ENCODE data around the gene UTS2B.

GRCh38 chr3:191257286-191257685 is 73.0 kb downstream of the UTS2B start:
- no peak for TF ChIP-seq CTCF (IDR thresholded peaks at IDR 0.05)
- TF ChIP-seq POLR2A (IDR thresholded peaks at IDR 0.05): no peak
